ENCODE data around the gene PLB1. TPM values are rescaled to one million over a fixed set of nuclear protein-coding genes. Genes with fewer than 3 reads are reported as not detected.

Gene PLB1
- total RNA-seq, 1 experiment from 2014 or later = 0.91 TPM

DNA sequence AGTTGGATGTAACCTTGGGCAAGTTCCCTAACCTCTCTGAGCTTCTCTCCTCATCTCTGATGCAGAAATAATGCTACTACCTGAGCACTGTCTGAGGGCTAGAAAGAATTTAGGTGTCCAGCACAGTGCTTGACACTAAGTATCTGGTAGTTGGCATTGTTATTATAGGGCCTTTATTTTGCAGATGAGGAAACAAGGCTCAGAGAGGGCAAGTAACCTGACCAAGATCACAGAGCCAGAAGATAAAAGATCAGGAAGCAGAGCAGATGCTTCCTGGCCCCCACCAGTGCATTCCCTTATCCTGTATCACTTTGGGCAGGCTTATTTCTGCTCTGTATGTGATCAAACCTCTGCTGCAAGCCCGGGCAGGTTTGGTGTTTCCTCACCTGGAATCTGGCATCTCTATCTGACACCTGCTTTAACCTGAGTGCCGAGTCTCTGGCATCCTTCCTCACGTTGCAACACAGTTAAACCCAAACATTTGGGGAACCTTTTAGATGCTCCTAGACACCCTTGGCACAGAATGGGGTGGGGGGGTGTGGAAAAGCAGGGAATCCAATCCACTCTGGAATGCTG is 69.9 kb downstream of the PLB1 start:
- peak; percentile 94 for DNase-seq (ENCODE audit: unreplicated experiment)
- no peaks in the 10 kb centered on the region for H3K27me3 Mint-ChIP-seq (ENCODE audit: insufficient read depth, unreplicated experiment)
- H3K9me3 Mint-ChIP-seq (ENCODE audit: unreplicated experiment) = no peaks in the 10 kb centered on the region
- H3K4me1 Mint-ChIP-seq (ENCODE audit: insufficient read depth, unreplicated experiment) = peaks cover 18% of the 10 kb centered on the region
- BruUV-seq (replicated peaks) = no TSS peak
- H3K27ac Mint-ChIP-seq (ENCODE audit: low read depth, unreplicated experiment) = no peak overlapping the region
- CTCF ChIA-PET = interaction anchor here (0.6 to 3.3 kb wide), 21 partner anchors 7 to 813 kb away, joined by 3 to 39 read pairs (median 4); partner anchors contain the start of genes PPP1CB and TRMT61B
- TF ChIP-seq, protein P1, sequence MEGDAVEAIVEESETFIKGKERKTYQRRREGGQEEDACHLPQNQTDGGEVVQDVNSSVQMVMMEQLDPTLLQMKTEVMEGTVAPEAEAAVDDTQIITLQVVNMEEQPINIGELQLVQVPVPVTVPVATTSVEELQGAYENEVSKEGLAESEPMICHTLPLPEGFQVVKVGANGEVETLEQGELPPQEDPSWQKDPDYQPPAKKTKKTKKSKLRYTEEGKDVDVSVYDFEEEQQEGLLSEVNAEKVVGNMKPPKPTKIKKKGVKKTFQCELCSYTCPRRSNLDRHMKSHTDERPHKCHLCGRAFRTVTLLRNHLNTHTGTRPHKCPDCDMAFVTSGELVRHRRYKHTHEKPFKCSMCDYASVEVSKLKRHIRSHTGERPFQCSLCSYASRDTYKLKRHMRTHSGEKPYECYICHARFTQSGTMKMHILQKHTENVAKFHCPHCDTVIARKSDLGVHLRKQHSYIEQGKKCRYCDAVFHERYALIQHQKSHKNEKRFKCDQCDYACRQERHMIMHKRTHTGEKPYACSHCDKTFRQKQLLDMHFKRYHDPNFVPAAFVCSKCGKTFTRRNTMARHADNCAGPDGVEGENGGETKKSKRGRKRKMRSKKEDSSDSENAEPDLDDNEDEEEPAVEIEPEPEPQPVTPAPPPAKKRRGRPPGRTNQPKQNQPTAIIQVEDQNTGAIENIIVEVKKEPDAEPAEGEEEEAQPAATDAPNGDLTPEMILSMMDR (IDR thresholded peaks at IDR 0.05; ENCODE audit: unreplicated experiment) = no peak
- peaks cover 7% of the 10 kb centered on the region for H3K36me3 Mint-ChIP-seq (ENCODE audit: insufficient read depth, unreplicated experiment)
- intact Hi-C loops (cut with micrococcal nuclease) = loop anchor here (1.0 to 2.0 kb wide), 4 partner anchors 28 to 329 kb away; partner anchors contain the start of gene WDR43
- POLR2A ChIA-PET = interaction anchor here (0.7 to 7.5 kb wide), 11 partner anchors 19 to 882 kb away, joined by 3 to 66 read pairs (median 4); partner anchors contain the start of genes PPP1CB and WDR43
- peak overlapping the region; percentile 78 for H3K4me3 Mint-ChIP-seq (ENCODE audit: unreplicated experiment)

DNA sequence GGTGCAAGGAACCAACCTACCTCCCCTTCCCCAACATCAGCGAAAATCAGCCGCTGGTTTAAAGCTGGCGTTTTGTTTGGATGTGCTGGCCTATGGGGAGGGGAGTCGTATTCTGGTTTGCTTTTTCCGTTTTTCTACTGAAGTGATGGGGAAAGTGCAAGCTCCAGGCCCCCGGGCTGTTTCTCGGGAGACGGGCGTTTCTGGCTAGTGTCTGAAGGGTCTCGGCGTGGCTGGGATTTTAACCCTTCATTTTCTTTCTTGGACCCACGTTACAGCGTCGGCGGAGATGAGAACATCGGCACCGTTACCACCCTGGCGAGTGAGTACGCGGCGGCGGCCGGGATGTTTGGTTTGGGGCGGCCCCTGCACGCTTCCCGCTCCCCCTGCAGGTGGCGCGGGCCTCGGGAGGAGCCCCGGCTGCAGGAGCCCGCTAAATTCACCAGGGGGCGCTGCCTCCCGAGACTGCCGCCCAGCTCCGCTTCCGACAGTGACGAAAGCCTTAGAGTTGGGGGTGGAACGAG is 70.7 kb downstream of the PLB1 start:
- H3K9me3 Mint-ChIP-seq (ENCODE audit: unreplicated experiment) = no peaks in the 10 kb centered on the region
- DNase-seq (ENCODE audit: unreplicated experiment) = peak; percentile 83
- no TSS peak for BruUV-seq (replicated peaks)
- H3K4me1 Mint-ChIP-seq (ENCODE audit: insufficient read depth, unreplicated experiment) = peaks cover 18% of the 10 kb centered on the region
- peak overlapping the region; percentile 78 for H3K4me3 Mint-ChIP-seq (ENCODE audit: unreplicated experiment)
- H3K27ac Mint-ChIP-seq (ENCODE audit: low read depth, unreplicated experiment) = no peak overlapping the region
- no peaks in the 10 kb centered on the region for H3K27me3 Mint-ChIP-seq (ENCODE audit: insufficient read depth, unreplicated experiment)
- CTCF ChIA-PET = interaction anchor here (0.6 to 3.3 kb wide), 25 partner anchors 8 to 814 kb away, joined by 3 to 39 read pairs (median 4); partner anchors contain the start of genes PPP1CB, TRMT61B and WDR43
- POLR2A ChIA-PET = interaction anchor here (0.6 to 7.5 kb wide), 21 partner anchors 18 to 883 kb away, joined by 3 to 66 read pairs (median 4); partner anchors contain the start of genes PPP1CB and WDR43
- peaks cover 7% of the 10 kb centered on the region for H3K36me3 Mint-ChIP-seq (ENCODE audit: insufficient read depth, unreplicated experiment)
- intact Hi-C loops (cut with micrococcal nuclease) = loop anchor here (1.0 to 2.0 kb wide), 4 partner anchors 28 to 328 kb away; partner anchors contain the start of gene WDR43
- TF ChIP-seq, protein P1 (IDR thresholded peaks at IDR 0.05; ENCODE audit: unreplicated experiment) = peak; percentile 99

- POLR2A ChIA-PET = interaction anchor here (0.6 to 7.5 kb wide), 19 partner anchors 12 to 884 kb away, joined by 3 to 66 read pairs (median 4); partner anchors contain the start of genes PPP1CB and WDR43
- TF ChIP-seq, protein P1 (IDR thresholded peaks at IDR 0.05; ENCODE audit: unreplicated experiment) = no peak
- intact Hi-C loops (cut with micrococcal nuclease) = loop anchor here (2.0 kb wide), 2 partner anchors 96 to 328 kb away; partner anchors contain the start of gene WDR43
- DNase-seq (ENCODE audit: unreplicated experiment) = no peak
- BruUV-seq (replicated peaks) = no TSS peak
- H3K4me3 Mint-ChIP-seq (ENCODE audit: unreplicated experiment) = peak overlapping the region; percentile 78
- H3K36me3 Mint-ChIP-seq (ENCODE audit: insufficient read depth, unreplicated experiment) = peaks cover 7% of the 10 kb centered on the region
- H3K27me3 Mint-ChIP-seq (ENCODE audit: insufficient read depth, unreplicated experiment) = no peaks in the 10 kb centered on the region
- no peaks in the 10 kb centered on the region for H3K9me3 Mint-ChIP-seq (ENCODE audit: unreplicated experiment)
- no peak overlapping the region for H3K27ac Mint-ChIP-seq (ENCODE audit: low read depth, unreplicated experiment)
- H3K4me1 Mint-ChIP-seq (ENCODE audit: insufficient read depth, unreplicated experiment) = peaks cover 18% of the 10 kb centered on the region
- CTCF ChIA-PET = interaction anchor here (0.6 to 3.3 kb wide), 22 partner anchors 9 to 814 kb away, joined by 3 to 39 read pairs (median 4); partner anchors contain the start of genes PPP1CB, TRMT61B and WDR43
Observed at GRCh38 chr2:28567061-28567471, 71.2 kb downstream of the PLB1 start.

DNA sequence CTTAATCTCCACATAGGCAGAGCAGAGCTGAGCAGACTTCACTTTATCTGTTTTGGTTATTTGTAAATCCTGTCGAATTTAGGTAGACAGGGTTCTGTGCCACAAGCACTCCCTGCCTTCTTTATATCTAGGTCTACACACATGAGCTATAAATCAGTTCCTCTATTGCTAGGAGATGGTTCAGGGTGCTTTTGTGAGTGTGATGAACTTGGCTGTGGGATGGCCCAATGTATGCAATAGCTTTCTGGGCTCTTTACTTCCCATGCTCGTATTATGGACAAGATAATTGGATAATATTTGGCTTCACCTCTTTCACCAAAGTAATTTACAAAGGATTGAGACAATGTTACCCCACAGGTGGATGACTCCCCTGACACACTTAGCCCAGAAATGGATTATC is 72.2 kb downstream of the PLB1 start:
- CTCF ChIA-PET = interaction anchor here (0.6 to 3.3 kb wide), 13 partner anchors 10 to 250 kb away, joined by 3 to 39 read pairs (median 5); partner anchors contain the start of gene PPP1CB
- BruUV-seq (replicated peaks) = no TSS peak
- POLR2A ChIA-PET = interaction anchor here (0.6 to 7.5 kb wide), 8 partner anchors 11 to 658 kb away, joined by 3 to 66 read pairs (median 16); partner anchors contain the start of gene PPP1CB
- no peaks in the 10 kb centered on the region for H3K9me3 Mint-ChIP-seq (ENCODE audit: unreplicated experiment)
- peaks cover 7% of the 10 kb centered on the region for H3K36me3 Mint-ChIP-seq (ENCODE audit: insufficient read depth, unreplicated experiment)
- H3K27ac Mint-ChIP-seq (ENCODE audit: low read depth, unreplicated experiment) = peak overlapping the region; percentile 60
- peak overlapping the region; percentile 78 for H3K4me3 Mint-ChIP-seq (ENCODE audit: unreplicated experiment)
- DNase-seq (ENCODE audit: unreplicated experiment) = no peak
- peaks cover 18% of the 10 kb centered on the region for H3K4me1 Mint-ChIP-seq (ENCODE audit: insufficient read depth, unreplicated experiment)
- TF ChIP-seq, protein P1 (IDR thresholded peaks at IDR 0.05; ENCODE audit: unreplicated experiment) = no peak
- intact Hi-C loops (cut with micrococcal nuclease) = loop anchor here (2.0 kb wide), 1 partner anchor 17 kb away; no protein-coding TSS in a partner anchor
- H3K27me3 Mint-ChIP-seq (ENCODE audit: insufficient read depth, unreplicated experiment) = no peaks in the 10 kb centered on the region
